ENCODE results near the gene RAP1GDS1.
"Not testable (repeated sequence)": the region's sequence is repeated elsewhere in the genome, so short reads cannot be mapped to it uniquely, and the experiment has no call there.

Gene RAP1GDS1

GRCh38 chr4:98283219-98284189, 22.3 kb downstream of the RAP1GDS1 start:
- no peak overlapping the region for H2AFZ ChIP-seq
- no peak for TF ChIP-seq CTCF (IDR thresholded peaks at IDR 0.05)
- H3K79me2 ChIP-seq = no peaks in the 10 kb centered on the region
- no peak overlapping the region for H3K9ac ChIP-seq
- H3K9me3 ChIP-seq (ENCODE audit: control insufficient read depth, low read length) = no peaks in the 10 kb centered on the region
- no peak overlapping the region for H3K4me2 ChIP-seq (ENCODE audit: low read length)
- no peak overlapping the region for H3K27ac ChIP-seq
- no peak overlapping the region for H3K4me3 ChIP-seq (ENCODE audit: low read depth, low read length)
- no peaks in the 10 kb centered on the region for H3K36me3 ChIP-seq (ENCODE audit: control insufficient read depth, insufficient read depth, low read length)
- H3K4me1 ChIP-seq = no peaks in the 10 kb centered on the region
- H3K27me3 ChIP-seq (ENCODE audit: control insufficient read depth, insufficient read depth, low read length) = no peaks in the 10 kb centered on the region

- Histone ChIP-seq H2AFZ (no peak overlapping the region), H3K36me3 (ENCODE audit: control insufficient read depth, insufficient read depth, low read length) (no peaks in the 10 kb centered on the region), H3K4me1 (no peaks in the 10 kb centered on the region), H3K4me2 (ENCODE audit: low read length) (no peak overlapping the region), H3K4me3 (ENCODE audit: low read depth, low read length) (no peak overlapping the region), H3K27ac (peak overlapping the region; percentile 20), H3K9me3 (ENCODE audit: control insufficient read depth, low read length) (no peaks in the 10 kb centered on the region), H3K27me3 (ENCODE audit: control insufficient read depth, insufficient read depth, low read length) (no peaks in the 10 kb centered on the region), H3K9ac (no peak overlapping the region), H3K79me2 (no peaks in the 10 kb centered on the region)
- TF ChIP-seq CTCF (IDR thresholded peaks at IDR 0.05) = no peak
These were observed 23.5 kb downstream of the RAP1GDS1 start for GRCh38 chr4:98284640-98285046.

GRCh38 chr4:98285676-98286075, 24.5 kb downstream of the RAP1GDS1 start:
- Histone ChIP-seq H3K4me3 (ENCODE audit: low read depth, low read length) (no peak overlapping the region), H3K4me1 (no peaks in the 10 kb centered on the region), H3K27me3 (ENCODE audit: control insufficient read depth, insufficient read depth, low read length) (no peaks in the 10 kb centered on the region), H3K27ac (no peak overlapping the region), H3K79me2 (no peaks in the 10 kb centered on the region), H3K36me3 (ENCODE audit: control insufficient read depth, insufficient read depth, low read length) (no peaks in the 10 kb centered on the region), H2AFZ (no peak overlapping the region), H3K9ac (no peak overlapping the region), H3K4me2 (ENCODE audit: low read length) (no peak overlapping the region), H3K9me3 (ENCODE audit: control insufficient read depth, low read length) (no peaks in the 10 kb centered on the region)
- no peak for TF ChIP-seq CTCF (IDR thresholded peaks at IDR 0.05)

GRCh38 chr4:98287328-98287727, 26.1 kb downstream of the RAP1GDS1 start:
- TF ChIP-seq CTCF (IDR thresholded peaks at IDR 0.05) = no peak
- Histone ChIP-seq H3K27ac (no peak overlapping the region), H3K4me2 (ENCODE audit: low read length) (no peak overlapping the region), H3K4me1 (no peaks in the 10 kb centered on the region), H2AFZ (no peak overlapping the region), H3K27me3 (ENCODE audit: control insufficient read depth, insufficient read depth, low read length) (no peaks in the 10 kb centered on the region), H3K79me2 (no peaks in the 10 kb centered on the region), H3K9me3 (ENCODE audit: control insufficient read depth, low read length) (no peaks in the 10 kb centered on the region), H3K36me3 (ENCODE audit: control insufficient read depth, insufficient read depth, low read length) (no peaks in the 10 kb centered on the region), H3K9ac (no peak overlapping the region), H3K4me3 (ENCODE audit: low read depth, low read length) (no peak overlapping the region)

GRCh38 chr4:98288671-98289070, 27.5 kb downstream of the RAP1GDS1 start:
- H3K27ac ChIP-seq; H3K79me2 ChIP-seq; H2AFZ ChIP-seq; H3K4me3 ChIP-seq (ENCODE audit: low read depth, low read length); H3K4me1 ChIP-seq; H3K9ac ChIP-seq; H3K9me3 ChIP-seq (ENCODE audit: control insufficient read depth, low read length); H3K27me3 ChIP-seq (ENCODE audit: control insufficient read depth, insufficient read depth, low read length); H3K4me2 ChIP-seq (ENCODE audit: low read length); H3K36me3 ChIP-seq (ENCODE audit: control insufficient read depth, insufficient read depth, low read length): not testable (repeated sequence)
